ENCODE measurements around the gene SLC6A11.

Gene SLC6A11

DNA sequence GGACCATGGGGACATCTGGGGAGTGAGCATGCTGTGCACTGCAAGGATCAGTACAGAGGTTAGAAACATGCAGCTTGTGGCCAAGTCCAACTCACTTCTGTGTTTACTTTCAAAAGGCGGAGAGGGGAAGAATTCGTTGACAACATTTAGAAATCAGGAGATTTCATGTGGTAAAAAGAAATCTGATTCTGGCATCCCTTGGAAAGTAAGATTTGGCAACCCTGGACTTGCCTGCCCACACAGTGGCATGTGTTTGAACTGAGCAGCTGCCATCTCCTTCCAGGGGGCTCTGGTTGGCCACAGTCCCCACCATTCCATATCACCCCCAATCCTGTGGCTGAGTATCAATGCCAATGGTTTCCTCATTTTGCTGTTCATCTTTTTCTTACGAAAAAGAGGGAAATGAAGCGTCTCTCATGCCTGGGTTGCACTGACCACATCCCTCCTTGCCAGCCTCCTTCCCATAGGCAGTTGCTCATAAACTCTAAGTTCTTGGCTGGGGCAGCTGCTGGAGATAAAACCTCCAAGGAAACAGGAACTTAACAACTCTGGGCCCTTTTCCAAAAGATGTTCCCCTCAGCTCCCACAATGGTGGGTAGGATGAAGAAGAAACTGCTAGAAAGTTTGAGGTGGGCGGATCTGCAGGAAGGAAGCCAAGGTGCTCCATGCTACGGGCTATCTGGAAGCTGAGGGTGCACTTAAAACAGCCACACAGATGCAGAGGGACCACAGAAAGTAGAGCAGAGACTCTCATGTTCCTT is 29.2 kb downstream of the SLC6A11 start:
- DNase-seq: no peak

DNA sequence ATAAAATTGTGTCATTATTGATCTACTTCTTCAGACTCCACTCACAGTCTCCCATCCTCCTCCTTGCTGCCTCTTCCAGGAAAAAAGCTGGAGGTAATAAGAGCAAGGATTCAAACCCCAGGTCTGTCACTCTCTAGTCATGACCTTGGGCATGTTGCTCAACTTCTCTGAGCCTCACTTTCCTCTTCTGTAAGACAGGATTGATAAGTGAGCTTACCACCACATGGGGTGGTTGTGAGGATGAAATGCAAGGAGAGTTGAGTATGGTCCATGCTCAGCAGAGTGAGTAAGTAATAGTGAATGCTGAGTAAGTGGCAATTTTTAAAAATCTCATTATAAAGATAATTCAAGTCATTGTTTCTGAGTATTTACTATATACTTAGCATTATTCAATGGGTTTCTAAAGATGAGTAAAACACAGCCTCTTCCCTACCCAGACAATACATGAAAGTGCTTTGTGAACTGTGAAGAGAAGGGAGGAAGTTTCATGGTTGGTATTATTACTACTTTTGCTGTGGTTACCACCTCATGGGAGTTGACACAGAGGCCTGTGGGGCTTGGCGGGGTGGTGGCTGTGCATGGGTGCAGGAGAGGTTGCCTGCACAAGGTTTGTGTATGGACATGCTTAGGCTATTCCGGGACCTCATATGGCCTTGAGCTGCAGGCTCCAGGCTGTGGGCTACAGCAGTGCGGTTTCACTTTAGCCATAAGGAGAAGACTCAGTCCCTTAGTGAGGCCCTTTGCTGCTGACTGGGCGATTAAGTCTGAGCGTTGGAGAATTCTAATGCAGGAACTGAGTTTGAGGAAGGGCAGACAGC is 30.0 kb downstream of the SLC6A11 start:
- no peak for DNase-seq

DNA sequence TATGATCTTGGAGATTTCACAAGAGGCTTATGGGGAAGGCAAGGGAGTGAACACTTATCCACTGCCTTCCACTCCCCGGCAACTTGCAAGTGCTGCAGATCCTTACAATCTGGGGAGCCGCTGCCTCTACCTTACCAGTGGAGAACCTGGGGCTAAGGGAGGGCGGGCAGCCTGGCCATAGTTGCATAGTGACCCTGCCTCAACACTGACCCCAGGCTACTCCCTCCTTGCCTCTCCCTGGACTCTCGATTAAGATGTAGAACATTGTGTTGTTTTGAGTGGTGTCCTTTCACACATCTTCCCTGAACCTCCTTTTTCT is 30.6 kb downstream of the SLC6A11 start:
- DNase-seq: no peak

DNA sequence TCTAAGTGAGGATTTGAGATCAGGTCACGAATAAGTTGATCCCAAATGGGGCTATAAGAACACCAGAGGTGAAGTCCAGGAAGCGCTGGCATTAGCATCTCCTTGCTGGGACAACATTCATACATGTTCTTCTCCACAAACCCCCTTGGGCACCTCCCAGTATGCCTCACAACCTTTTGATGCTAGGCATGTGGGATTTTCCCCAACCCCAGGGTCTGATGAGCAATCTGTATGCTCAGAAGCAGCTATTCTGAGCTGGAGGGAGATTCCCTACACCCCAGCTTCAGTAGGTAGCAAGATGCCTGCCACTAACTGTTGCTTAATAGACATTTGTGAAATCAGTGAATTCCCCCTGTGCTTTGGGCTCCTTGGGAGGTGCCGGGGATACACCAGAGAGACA is 32.2 kb downstream of the SLC6A11 start:
- DNase-seq: no peak

DNA sequence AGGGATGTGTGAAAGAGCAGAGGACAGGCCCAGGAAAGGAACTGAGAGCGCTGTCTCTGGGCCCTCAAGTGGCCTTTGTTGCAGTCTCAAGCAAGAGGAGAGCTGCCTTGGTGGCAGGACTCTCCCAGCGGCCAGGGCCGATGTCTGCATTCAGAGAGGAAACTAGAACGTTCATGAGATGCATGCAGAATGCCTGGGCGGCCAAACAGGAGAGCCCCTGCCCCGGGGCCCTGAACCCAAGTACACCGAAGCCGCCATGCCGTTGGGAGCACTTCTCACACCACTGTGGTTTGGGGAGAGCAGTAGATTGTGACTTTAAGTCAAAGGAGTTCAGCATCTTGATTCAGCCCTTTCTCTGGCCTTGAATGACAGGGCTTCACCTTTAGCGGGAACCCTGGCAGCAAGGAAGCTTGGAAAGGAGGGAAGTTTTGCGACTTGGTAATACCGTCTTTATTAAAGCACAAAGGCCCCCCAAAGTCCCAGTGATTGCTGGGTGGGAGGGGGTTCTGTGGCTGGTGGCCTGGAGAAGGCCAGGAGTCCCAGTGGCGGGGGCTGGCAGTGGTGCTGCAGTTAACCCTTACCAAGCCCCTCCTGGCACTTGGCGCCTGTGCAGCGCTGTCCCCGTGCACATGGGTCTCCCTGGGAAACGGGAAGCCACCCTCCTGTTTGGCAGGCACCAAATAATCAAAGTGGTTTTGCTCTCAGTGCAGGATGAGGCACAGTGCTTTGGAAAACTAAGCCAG is 36.2 kb downstream of the SLC6A11 start:
- no peak for DNase-seq

DNA sequence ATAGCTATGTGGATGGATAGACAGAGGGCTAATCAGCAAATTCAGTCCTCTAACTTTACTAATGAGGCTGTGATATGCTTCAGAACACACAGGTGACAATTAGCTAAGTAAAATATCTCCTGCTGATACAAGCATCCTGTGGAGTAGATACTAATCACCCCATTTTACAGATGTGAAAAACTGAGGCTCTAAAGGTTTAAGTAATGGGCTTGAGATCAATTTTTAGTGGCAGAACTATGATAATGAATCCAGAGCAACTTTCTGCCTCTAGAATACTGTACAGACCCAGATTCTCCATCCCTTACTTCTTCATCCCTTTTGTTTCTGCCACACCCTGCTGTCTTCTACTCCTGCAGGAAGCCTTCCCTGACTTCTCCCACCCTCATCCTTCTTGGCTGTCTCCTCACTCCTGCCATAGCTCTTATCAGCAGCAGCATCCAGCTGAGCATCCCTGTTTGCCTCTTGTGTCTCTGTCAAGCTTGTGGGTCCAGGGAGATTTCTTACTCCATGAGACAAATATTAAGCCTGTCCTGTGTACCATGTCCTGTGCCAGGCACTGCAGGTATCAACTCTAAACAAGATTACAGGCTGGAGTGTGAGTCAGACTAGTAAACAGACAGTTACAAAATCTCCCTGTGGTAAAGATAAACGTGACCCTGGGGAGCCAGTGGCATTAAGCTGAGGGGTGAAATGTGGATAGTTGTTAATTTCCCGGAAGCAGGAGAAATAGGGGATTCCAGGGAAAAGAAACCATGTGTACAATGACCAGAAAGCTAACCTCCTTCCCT is 39.2 kb downstream of the SLC6A11 start:
- DNase-seq: no peak

DNA sequence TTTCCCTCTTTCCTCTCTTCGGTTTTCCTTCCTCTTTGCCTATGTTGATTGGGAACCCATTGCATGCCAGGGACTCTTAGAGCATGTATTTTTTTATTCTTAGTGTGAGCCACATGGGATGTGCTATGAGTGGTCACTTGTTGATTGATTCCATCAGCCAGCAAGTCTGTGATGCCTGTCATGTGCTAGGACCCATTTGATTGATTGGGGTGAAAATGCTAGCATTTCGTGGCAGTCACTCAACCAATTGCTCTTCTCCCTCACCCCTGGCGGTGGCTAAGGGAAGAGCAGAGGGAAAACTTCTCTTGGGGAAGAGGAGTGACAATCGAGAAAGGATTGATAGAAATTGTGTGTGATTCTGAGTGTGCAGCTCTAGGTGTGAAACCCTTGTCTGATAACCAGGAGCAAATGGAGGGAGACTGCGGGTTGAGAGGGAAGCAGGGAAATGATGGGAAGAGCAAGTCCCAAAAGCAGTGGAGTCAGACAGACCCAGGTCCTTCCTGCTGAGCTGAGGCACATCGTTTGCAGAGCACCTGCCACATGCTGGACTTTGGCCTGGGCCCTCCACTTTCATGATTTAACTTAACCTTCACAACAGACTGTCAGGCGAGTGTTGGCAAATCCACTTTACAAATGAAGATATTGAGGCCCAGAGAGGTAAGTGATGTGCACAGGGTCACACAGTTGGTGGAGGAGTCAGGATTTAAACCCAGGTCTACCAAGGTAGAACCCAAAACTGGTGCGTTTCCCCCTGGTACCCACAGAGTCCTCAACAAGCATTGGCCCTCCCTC is 40.0 kb downstream of the SLC6A11 start:
- no peak for DNase-seq

DNA sequence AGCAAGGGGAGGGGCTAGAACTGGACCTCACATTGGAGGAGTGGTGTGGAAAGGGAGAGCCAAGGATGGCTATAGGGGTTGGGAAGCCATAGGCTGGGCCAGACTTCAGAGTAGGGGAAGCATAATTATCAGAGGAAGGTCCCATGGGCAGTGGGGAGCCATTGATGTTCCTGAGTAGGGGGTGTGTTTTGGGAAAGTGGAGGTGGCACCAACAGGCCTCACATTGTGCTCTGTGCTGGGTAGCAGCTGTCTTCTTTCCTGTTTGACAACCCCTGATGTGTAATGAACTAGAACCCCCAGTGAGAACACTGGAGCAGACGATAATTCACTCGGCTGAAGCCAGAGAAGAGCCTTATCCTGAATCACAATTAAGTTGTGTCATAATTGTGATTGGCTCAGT is 41.2 kb downstream of the SLC6A11 start:
- no peak for DNase-seq

DNA sequence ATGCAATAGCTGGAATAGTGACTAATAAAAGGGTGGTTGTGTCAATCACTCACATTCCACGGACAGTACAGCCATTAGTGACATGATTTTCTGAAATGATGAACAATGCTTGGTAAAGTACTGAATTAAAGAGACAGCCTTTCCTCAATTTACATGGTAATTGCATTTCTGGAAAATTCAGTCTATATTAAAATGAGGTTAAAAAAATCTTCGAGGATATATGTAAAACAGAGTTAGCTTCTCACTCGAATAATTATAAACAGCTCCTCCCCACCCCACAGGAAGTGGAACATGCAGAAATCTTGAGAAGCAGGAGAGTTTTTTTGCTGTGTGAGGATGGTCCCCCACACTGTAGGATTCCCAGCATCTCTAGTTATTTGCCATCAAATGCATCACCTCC is 42.1 kb downstream of the SLC6A11 start:
- DNase-seq: no peak

DNA sequence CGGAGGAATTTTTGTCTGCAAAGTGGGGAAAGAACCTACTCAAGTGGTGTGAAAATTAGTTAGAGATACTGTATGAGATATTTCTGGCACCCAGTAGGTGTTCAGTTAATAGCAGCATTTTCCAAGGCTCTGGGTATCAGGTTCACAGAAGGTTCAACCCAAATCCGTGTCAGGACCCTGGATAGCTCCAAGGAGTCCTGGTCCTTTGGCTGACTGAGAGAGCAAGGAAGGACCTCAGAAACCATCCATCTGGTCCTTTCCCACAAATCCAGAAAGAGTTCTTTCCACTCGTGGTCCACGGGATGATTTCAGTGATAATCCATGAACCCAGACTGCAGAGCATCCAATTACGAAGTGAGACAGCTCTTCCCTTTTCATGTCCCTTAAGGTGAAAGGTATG is 51.4 kb downstream of the SLC6A11 start:
- DNase-seq: no peak

DNA sequence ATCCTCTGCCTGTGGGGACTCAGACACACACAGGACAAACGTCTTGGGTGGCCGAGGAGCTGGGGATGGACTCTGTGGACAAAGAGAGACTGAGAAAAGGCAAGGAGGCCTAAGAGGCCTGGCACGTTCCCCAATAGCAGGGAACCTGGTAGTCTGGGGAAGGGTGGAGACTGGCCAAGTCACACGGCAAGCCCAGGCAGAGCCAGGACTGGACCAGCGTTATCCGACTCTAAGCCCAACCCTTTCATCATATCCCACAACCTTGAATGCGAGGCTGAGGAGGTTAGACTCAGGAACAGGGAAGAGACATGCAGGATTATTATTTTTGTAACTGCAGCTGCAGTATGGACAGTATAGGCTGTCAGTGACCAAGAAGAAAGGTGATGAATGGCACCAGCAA is 53.4 kb downstream of the SLC6A11 start:
- DNase-seq: no peak

DNA sequence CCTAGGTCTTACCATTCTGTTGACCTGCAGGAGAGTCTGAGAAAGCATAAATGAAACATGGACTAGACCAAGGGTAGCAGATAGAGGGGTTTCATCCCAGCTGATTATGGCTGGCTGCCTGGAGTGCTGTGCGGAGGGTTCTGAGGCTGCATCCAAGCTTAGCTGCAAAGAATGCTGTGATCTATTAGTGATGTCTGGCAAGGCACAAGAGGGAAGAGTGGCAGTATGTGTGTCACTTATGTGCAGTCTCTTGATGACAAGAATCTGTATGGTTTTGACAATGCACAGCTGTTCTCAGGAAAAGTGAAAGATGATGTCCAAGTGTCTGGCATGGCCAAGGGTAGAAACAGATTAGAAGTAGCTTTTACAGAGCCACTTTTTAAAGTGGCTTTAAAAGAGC is 54.3 kb downstream of the SLC6A11 start:
- DNase-seq: no peak

DNA sequence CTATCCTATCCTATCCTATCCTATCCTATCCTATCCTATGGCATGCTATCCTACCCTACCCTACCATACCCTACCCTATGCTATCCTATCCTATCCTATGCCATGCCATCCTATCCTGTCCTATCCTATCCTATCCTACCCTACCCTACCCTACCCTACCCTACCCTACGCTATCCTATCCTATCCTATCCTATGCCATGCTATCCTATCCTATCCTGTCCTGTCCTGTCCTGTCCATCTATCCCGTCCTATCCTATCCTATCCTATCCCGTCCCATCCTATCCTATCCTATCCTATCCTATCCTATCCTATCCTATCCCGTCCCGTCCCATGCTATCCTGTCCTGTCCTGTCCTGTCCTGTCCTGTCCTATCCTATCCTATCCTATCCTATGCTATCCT is 57.4 kb downstream of the SLC6A11 start:
- DNase-seq: no peak

DNA sequence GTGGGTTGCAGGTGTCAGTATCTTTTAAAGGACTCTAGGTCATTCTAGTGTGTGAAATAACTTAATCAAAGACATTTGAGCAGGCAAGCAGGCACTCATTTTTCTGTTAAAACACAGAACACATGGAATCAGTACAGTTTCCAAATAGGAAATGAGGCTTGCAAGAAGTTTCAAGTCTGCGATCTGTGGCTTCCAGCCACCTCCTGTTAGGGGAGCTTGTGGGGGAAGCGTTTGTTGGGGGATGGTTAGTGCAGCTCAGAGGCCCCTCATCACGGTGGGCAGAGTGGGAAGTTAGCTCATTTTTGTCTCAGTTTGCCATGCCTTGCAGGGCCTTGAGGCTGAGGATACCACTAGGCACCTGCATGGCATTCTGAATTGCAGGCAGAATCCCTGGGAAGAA is 59.9 kb downstream of the SLC6A11 start:
- no peak for DNase-seq

DNA sequence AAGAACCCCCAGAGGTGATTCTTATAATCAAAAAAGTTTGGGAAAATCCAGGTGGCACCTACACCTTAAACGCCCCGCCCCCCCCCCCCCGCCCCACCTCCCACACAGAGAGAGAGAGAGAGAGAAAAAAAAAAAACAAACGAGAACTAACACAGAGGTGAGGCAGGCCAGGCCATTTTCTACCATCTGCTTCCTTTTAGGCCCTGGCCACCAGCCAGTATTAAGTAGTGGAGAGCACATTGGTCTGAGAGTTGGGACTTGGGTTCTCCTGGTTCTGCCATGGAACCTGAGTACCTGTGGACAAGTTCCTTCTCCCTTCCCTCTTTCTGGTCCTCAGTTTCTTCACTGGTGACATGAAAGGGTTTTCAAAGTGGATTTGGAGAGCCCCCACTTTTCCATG is 60.6 kb downstream of the SLC6A11 start:
- no peak for DNase-seq

DNA sequence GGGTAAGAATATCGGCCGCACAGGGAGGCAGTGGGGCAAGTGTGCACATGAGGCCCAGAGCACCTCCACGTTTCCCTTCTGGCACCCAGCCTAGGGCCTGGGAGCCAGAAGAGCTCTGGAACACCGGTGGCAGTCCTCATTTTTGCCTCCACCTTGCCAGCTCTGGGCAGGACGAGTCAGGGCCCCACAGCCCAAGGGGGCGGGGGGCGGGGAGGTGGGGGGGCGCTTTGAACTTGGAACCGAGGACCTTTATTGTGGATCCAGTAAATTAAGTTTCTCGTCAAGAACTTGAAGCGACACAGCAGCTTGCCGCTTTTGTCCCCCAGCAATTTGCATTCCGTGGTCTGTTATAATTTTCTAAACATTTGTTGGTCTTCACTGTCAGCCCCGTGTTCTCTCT is 66.8 kb downstream of the SLC6A11 start:
- no peak for DNase-seq

DNA sequence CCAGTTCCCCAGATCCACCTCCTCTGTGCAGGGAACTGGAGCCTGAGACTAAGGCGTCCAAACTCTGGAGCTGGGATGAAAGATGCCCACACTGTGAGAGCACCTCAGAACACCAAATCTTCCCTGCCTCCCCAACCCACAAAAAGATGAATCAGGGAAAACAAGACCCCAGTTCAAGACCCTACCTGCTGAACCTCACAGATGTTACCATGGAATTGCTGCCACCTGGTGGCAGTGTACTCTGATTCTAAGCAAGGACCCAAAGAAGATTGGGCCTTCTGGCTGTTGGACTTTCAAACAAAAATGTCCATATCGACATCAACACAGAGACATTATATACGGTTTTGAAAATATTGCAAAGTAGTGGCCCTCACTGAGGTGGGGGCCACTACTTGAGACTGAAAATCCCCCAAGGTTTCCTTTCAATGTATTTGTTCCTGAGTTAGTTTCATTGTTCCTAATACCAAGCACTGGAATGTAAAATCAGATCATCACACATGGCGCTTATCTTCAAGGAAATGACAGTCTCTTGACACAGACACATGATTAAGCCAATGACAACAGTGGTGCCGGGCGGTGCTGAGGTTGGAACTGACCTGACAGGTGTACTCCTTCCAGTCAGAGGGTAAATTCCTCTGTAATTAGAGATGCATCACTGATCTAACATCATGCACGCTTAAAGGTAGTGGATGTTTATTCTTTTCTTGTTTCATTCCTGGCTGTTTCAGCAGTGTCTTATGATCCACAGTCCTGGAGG is 67.6 kb downstream of the SLC6A11 start:
- DNase-seq: no peak

DNA sequence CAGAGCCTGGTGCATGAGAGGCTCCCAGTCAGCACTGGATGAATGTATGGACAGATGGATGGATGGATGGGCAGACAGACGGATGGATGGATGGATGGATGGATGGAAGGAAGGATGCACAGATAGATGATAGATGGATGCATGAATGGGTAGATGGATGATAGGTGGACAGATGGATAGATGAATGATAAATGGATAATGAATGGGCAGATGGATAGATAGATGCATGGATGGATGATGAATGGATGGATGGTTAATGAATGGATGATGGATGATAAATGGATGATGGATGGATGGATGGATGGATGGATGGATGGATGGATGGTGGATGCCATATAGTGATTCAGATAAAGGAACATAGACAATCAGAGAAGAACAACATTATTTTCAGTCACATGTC is 71.0 kb downstream of the SLC6A11 start:
- no peak for DNase-seq

DNA sequence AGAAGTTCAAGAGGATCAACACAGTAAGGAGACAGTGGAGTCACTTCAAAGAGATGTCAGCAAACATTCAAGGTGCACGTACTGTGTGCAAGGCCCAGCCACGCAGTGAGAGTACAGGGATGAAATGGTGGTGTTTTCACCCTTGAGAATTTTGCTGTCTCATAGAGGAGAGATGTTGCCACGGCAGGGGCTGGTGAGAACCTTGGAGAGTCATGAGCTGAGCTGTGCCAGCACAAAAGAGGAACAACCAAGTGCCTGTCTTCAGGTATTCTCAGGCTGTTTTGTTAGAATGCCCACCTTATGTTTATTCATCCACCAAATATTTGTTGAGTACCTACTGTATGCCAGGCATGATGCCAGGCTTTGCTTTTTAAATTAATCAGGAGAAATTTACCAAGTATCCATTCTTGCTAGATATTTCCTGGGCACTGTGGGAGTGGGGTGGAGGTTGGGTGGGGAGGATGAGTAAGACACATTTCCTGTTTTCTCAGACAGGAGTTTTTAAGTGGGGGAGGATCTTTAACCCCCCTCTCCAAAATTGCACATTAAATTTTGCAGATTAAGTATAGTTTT is 72.6 kb downstream of the SLC6A11 start:
- DNase-seq: no peak

DNA sequence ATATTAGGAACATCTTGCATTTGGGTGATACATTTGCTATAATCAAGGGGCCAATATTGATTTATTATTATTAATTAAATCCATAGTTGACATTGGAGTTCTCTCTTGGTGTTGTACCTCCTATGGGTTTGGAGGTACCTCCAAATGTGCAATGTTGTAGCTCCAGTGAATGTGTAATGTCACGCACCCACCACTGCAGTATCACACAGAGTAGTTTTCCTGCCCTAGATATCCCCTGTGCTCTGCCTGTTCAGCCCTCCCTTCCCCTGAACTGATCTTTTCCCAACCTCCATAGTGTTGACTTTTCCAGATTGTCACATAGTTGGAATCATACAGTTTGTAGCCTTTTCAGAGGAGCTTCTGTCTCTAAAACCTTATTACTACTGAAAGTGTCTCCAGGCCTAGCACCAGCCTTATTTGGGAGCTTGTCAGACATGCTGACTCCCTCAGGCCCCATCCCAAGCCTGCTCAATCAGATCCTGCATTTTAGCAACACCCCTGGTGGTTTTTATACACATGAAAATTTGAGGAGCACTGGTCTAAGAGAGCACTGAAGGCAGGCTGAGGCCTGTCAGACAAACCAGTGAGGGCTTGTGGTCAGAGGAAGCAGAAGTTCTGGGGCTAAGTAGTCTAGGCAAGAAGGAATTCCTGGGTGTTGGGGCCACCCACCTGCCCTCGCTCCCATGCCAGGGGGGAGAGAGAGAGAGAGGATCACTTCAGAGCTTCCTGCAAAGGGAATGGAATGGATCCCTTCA is 73.4 kb downstream of the SLC6A11 start:
- DNase-seq: no peak

All from 8988T (cell line).